Activated naive CD4-positive, alpha-beta T cell treated with Interleukin-2 at 50 U/mL for 16 hours (primary cell): ENCODE measurements around the gene RSPH6A.

Source experiments
- DNase-seq: peaks from one replicate; pipeline ENCODE4 v3.0.0-alpha.2; 2020

Gene RSPH6A

DNA sequence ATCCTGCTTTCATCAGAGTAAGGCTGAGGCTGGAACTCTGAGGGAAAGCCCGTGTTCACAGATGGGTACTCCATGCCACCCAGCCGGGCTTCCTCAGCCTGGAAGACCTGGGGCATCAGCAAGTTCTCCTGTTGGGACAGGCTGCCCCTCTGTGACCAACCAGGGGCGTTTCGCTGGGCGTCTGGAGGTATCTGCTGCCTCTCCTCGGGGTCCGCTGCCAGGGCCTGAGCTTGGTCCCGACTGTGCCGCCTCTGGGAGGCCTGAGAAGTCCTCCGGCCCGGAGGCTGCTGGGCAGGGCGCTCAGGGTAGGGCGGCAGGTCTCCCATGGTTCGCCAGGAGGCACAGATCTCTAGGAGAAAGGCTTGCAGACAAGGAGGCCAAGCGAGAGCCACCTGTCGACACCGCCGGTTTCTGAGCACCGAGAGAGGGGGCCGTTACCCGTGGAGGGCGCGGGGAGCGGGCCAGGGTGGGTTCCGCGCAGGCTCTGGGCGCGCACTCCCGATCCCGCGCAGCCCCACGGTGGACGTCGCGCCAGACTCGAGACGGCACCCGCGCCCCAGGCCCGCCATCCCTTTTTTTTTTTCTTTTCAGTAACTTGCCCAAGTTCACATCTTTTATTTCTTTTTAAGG lies at the start of gene RSPH6A:
RSPH6A (minus strand) TSS at position 458 of the 630 bp plus-strand sequence; CDS start at position 326, 132 bp downstream.
- no peak for DNase-seq

GRCh38 chr19:45864629-45865082 lies 49.5 kb upstream of the RSPH6A start:
- DNase-seq = no peak

GRCh38 chr19:45863840-45864628 lies 48.9 kb upstream of the RSPH6A start, which contains the start of gene FOXA3:
Gene FOXA3, plus strand, starts transcription at chr19:45864326. Its CDS starts 131 bp downstream, at chr19:45864457.
- peak; percentile 65 for DNase-seq

GRCh38 chr19:45863335-45863839 lies 48.3 kb upstream of the RSPH6A start:
- no peak for DNase-seq

DNA sequence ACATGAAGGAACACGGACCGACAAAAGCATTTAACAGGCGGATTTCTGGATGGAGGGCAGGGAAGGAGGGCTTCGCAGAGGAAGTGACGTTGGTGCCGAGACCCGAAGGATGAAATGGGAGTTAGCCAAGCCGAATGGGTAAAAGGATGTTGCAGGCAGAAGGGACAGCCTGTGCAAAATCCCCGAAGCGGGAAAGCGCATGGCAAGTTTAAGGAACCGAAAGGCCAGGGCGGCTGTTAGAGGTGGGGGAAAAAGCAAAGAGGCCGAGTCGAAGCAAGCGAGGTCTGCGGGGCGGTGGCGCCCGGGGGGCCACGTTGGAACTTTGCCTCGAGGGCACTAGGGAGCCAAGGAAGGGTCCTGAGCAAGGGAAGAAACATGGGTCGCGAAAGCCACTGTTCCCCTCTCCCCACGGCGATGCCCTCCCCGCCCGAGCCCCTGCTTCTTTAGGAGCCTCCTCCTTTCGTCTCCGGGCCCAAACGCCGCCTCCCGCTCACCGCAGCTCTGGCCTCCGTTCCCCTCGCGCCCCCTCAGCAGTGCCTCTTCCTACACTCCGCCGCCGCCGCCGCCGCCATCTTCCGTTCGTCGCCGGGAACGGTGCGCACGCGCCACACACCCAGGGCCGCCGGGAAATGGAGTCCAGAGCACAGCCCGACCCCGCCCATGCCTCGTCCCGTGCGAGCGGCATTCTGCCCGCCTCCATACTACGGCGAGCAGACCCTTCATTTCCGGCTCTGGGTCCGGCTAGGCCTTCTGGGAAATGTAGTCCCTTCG lies 47.6 kb upstream of the RSPH6A start, which contains the start of gene SYMPK:
SYMPK (minus strand) TSS at position 584 of the 771 bp plus-strand sequence. CDS start 8,652 bp downstream, outside the sequence.
- DNase-seq = peak; percentile 99

- DNase-seq = no peak
Observed at GRCh38 chr19:45862271-45862563, 47.1 kb upstream of the RSPH6A start.

DNA sequence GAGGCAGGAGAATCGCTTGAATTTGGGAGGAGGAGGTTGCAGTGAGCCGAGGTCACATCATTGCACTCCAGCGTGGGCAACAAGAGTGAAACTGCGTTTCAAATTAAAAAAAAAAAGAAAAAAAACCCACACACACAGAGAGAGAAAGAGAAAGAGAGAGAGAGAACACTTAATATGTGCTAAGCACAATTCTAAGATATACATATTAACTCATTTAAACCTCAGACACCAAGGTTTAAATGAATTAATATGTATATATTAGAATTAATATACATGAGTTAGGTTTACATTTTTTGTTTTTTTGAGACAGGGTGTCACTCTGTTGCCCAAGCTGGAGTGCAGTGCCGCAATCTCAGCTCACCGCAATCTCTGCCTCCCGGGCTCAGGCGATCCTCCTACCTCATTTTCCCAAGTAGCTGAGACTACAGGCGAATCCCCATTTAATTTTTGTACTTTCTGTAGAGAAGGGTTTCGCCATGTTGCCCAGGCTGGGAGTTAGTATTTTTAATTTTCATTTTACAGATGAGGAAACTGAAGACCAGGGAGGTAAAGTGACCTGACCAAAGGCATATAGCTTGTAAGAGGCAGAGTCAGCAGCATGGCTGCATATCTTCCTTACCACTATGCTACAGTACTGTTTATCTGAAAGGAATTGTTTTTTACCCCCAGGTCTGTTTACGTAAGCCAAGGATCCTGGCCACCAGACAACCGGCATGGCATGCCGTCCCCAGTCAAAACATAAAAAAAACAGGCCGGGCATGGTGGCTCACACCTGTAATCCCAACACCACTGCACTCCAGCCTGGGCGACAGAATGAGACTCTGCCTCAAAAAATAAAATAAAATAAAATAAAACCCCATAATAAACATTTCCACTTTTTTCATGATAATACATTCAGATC lies 45.5 kb upstream of the RSPH6A start:
- no peak for DNase-seq

DNA sequence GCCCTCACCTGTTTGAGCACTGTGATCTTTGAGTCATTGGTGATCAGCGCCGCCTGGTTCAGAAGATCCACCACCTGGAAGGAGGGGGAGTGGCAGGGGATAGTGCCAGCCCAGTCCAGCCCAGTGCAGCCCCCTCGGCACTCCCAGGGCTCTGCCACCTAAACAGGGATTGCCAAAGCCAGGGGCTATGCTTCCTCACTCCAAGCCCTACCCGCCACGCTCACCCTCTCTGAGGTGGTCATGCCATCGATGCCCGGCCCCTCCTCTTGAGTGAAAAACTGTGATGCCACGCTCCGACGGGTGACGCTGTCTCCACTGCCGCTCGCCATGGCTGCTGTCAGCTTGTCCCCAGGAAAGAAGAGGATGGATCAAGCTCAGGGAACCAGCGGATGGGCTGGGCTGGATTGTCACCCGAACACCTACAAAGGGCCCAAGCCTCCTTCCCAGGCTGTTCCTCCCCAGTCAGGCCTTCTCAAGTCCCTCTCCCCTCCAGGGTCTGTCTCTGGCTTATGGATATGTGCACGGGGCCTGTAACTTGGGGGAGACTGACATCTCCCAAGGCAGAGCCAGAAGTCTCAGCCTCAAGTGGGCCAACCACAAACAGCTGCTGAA lies 39.2 kb upstream of the RSPH6A start:
- no peak for DNase-seq

- no peak for DNase-seq
Observed at GRCh38 chr19:45852983-45853382, 37.9 kb upstream of the RSPH6A start.

DNA sequence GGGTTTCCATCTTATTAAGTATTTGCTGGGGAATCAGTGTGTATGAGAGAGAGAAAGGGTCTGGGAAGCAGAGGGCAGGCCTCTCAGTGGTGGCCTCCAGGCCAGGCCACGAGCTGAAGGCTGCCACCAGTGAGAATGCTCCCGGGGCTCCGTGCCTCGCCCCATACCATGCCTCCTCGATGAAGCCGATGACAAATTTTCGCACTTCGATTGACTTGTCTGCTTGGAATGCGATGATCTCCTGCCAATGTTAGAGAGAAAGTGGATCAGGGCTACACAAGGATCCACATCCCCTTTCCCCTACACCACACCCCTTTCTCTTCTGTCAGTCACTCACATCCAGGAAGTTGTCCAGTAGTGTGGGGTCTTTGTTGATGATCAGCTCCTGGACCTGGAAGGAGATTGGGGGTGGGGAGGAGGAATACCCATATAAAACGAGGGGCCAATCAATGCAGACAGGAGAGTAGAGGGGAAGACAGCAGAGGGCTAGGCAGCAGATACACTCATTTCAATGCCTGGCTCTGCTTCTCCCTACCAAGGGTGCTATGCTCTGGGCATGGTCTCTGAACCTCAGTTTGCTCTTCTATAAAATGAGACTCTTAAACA lies 37.1 kb upstream of the RSPH6A start:
- no peak for DNase-seq

DNA sequence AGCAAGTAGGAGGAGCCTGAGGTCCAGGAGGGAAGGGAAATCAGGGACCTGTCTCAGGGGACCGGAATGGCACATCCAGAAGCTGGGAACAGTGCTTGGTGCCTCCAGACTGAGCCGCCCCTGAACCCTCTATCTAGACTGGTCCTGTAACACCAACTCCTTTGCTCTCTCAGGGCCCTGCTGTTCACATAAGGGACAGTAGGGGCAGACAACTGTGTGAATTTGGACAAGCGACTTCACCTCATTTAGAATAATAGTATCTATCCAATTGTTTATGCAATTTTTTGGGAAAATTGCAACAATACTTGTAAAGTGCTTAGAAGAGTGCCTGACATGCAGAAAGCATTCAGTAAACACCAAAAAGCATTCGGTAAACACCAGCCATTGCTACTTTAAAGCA lies 33.8 kb upstream of the RSPH6A start:
- DNase-seq = no peak

DNA sequence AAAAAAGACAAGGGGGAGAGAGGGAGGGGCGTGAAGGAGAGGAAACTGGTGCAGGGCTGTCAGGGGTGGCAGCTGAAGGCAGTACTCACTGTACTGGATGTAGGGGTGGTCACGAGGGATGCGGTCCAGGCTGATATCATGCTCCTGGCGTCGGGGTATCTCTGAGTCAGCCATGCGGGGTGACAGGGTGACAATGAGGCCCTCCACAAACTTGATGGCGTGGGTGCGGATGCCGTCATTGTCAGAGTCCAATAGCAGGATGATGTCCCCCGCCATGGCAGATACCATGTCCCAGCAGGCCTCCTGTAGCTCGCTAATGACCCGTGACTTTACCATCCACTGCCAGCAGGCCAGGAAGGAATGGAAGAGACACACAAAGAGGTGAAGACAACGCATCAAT lies 32.6 kb upstream of the RSPH6A start:
- DNase-seq = no peak

GRCh38 chr19:45842198-45842597 lies 27.1 kb upstream of the RSPH6A start:
- no peak for DNase-seq

DNA sequence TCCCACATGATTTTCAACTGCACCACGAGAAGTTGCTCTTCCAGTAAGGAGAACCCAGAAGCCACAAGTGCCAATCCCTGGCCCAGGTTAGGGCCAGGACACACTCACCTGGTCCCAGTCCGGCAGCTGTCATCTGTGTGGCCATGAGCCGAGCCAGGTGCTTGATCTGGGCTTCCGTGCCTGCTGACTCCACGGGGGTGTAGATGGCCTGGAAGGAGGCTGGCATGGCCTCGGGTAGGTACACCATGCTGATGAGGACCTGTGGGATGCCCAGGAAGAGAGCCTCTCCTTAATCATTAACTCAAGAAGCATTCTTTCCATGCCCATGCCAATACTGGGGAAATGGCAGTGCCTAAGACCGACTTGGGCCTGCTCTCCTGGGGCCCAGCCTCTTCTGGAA lies 19.9 kb upstream of the RSPH6A start:
- DNase-seq = no peak

DNA sequence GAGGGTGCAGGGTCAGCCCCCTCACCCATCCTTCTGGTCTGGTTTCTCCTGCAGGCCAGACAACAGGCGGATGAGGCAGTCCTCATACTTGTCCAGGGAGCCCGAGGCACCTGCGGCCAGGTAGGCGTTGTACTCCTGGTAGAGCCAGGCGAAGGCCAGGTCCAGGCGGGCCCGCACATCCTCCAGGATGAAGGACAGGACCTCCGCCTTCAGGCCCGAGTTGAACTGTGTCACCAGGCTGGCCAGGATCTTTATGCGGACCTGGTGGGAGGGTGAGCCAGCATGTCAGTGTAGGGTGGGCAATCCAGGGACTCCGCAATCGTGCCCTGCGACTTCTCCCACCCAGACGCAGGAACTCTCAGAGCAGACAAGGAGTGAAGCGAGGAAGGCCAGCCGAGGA lies 13.8 kb upstream of the RSPH6A start:
- no peak for DNase-seq

DNA sequence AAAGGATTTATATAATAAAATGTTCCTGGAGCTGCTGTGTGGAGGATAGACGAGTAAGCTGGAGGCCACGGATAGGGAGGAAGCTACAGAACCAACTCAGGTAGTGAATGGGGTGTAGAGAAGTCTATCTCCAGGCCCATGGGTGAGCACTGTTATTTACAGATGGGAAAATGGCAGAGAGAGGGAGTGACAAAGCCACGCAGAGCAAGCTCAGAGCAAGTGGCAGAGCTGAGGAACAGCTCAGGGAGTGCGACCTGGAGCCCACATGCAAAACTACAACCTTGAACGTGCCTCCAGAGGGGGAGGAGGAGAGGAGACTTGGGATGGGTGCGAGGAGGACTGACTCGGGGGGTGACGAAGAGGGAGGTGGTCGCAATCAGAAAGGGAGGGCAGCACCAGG lies 13.4 kb upstream of the RSPH6A start:
- DNase-seq = no peak

DNA sequence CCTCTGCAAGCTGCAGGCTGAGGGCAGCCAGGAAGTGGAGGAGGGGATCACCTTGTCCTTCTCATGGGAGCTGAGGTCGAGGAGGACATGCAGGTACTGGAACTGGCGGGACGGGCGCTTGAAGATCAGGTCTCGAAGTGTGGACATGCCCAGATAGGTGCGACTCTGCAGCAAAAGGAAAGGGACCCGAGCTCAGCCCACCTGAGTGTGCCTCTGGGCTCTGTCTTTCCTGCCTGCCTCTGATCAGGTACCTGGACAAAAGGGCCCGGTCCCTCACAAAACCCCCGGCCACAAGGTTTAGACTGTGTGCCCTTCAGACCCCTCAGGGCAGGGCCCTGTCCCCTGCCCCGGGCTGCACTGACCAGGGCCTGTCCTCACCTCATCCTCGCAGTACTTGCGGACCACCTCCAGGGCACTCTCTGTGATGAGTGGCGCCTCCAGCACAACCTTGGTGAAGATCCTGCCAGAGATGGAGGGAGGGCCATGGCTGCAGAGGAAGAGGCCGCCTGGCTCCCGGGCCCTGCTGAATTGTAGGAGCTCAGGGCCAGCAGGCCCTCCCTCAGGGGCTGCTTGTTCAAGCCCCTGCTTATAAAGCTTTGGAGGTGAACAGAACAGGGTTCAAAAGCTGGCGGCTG lies 12.5 kb upstream of the RSPH6A start:
- DNase-seq = no peak

DNA sequence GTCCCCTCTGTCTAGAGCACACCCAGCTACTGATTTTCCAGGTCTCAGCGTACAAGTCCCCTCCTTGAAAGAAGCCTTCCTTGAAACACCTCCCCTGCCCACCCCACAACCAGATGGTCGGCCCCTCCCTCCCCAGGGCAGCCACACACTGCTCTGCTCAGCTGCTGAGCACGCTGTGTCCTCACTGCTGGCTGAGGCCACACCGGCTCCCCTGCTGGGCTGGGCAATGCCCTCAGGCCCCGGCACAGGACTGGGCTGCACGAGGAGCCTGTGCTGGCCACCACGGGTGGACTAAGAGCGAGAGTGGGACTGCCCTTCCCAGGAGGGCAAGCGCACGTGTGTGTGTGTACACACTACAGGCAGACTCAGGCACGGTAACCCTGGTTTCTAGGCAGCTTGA lies 11.8 kb upstream of the RSPH6A start:
- DNase-seq = no peak

GRCh38 chr19:45825917-45826893 lies 11.1 kb upstream of the RSPH6A start:
- DNase-seq = no peak

DNA sequence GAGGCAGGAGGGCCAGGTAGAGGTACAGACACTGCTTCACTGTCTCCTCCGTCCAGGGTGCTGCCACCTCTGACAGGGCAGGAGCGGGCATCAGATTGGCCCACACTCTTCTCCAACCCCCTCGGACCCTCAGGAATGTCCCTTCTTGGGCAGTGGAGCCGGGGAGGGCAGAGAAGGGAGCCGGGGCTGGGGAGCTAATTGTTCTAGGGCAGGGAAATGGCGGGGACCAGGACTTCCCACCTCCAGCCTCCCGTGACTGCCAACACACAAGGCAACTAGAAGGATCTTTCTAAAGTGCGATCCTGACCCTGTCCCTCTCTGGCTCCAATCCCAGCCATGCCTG lies 10.1 kb upstream of the RSPH6A start:
- no peak for DNase-seq
